Ammon's horn (tissue), 1 donor: ENCODE measurements around the gene PCAT6.
"Not testable (repeated sequence)": the region's sequence is repeated elsewhere in the genome, so short reads cannot be mapped to it uniquely, and the experiment has no call there.

Experiments used
- DNase-seq: peaks from one replicate; pipeline ENCODE4 v3.0.0-alpha.2; 2016; ENCODE audit warnings: low spot score

The PCAT6 gene

GRCh38 chr1:202810615-202811295 lies at the start of gene PCAT6:
PCAT6 (plus strand) TSS chr1:202810954.
- peak; percentile 94 for DNase-seq

- no peak for DNase-seq
Measured at GRCh38 chr1:202762019-202762418, 48.7 kb upstream of the PCAT6 start.

GRCh38 chr1:202765721-202766120 lies 45.0 kb upstream of the PCAT6 start:
- DNase-seq, result no peak

- no peak for DNase-seq
Measured at GRCh38 chr1:202770135-202770534, 40.6 kb upstream of the PCAT6 start.

GRCh38 chr1:202781180-202781579 lies 29.6 kb upstream of the PCAT6 start:
- no peak for DNase-seq

- DNase-seq, result no peak
Measured at GRCh38 chr1:202786804-202787203, 23.9 kb upstream of the PCAT6 start.

- DNase-seq, result no peak
Measured at GRCh38 chr1:202788800-202789199, 22.0 kb upstream of the PCAT6 start.

GRCh38 chr1:202791077-202791747 lies 19.5 kb upstream of the PCAT6 start:
- DNase-seq, result no peak

GRCh38 chr1:202794051-202794740 lies 16.6 kb upstream of the PCAT6 start:
- no peak for DNase-seq

GRCh38 chr1:202794931-202795330 lies 15.8 kb upstream of the PCAT6 start:
- DNase-seq, result not testable (repeated sequence)

- DNase-seq, result no peak
Measured at GRCh38 chr1:202796670-202797069, 14.1 kb upstream of the PCAT6 start.

- no peak for DNase-seq
Measured at GRCh38 chr1:202798260-202798659, 12.5 kb upstream of the PCAT6 start.

- DNase-seq, result no peak
Measured at GRCh38 chr1:202798792-202799331, 11.9 kb upstream of the PCAT6 start.

- no peak for DNase-seq
Measured at GRCh38 chr1:202800742-202801141, 10.0 kb upstream of the PCAT6 start.

- no peak for DNase-seq
Measured at GRCh38 chr1:202801175-202801574, 9.6 kb upstream of the PCAT6 start.

- DNase-seq, result no peak
Measured at GRCh38 chr1:202802034-202802433, 8.7 kb upstream of the PCAT6 start.

GRCh38 chr1:202802998-202803932 lies 7.5 kb upstream of the PCAT6 start:
- no peak for DNase-seq

- DNase-seq, result no peak
Measured at GRCh38 chr1:202804126-202804525, 6.6 kb upstream of the PCAT6 start.

- DNase-seq, result no peak
Measured at GRCh38 chr1:202805886-202806844, 4.6 kb upstream of the PCAT6 start.

- DNase-seq, result peak; percentile 27
Measured at GRCh38 chr1:202806845-202807450, 3.8 kb upstream of the PCAT6 start.
